LNCaP clone FGC (cell line): ENCODE results near the gene GTPBP4.
"Not testable (repeated sequence)": the region's sequence is repeated elsewhere in the genome, so short reads cannot be mapped to it uniquely, and the experiment has no call there.

Source experiments
- DNase-seq: peaks from one replicate; pipeline ENCODE4 v3.0.0-alpha.2; 2011; ENCODE audit warnings: low read depth
- H3K4me3 ChIP-seq: 2 replicates; pipeline ENCODE4 v1.5.1; 2011; ENCODE audit warnings: mild to moderate bottlenecking, low read depth, low read length, control low read depth
- CTCF ChIP-seq: IDR thresholded peaks from 2 replicates; pipeline ENCODE4 v1.5.1; 2012; ENCODE audit warnings: mild to moderate bottlenecking; ENCODE audit not compliant: control insufficient read depth, insufficient read depth; ENCODE audit errors: extremely low read depth

GTPBP4 gene

GRCh38 chr10:1061930-1062774, 73.9 kb downstream of the GTPBP4 start:
- TF ChIP-seq CTCF: no peak
- no peak overlapping the region for H3K4me3 ChIP-seq
- no peak for DNase-seq

- H3K4me3 ChIP-seq: no peak overlapping the region
- DNase-seq: no peak
- no peak for TF ChIP-seq CTCF
These were observed 75.1 kb downstream of the GTPBP4 start for GRCh38 chr10:1063232-1063865.

- H3K4me3 ChIP-seq: no peak overlapping the region
- no peak for DNase-seq
- TF ChIP-seq CTCF: no peak
These were observed 76.7 kb downstream of the GTPBP4 start for GRCh38 chr10:1064964-1065247.

- not testable (repeated sequence) for DNase-seq, H3K4me3 ChIP-seq
These were observed 78.5 kb downstream of the GTPBP4 start for GRCh38 chr10:1066734-1067133.

GRCh38 chr10:1068380-1069361, 80.4 kb downstream of the GTPBP4 start:
- DNase-seq: no peak
- TF ChIP-seq CTCF: no peak
- H3K4me3 ChIP-seq: no peak overlapping the region
